Caco-2 (cell line): ENCODE results near the gene HGFAC. TPM values are rescaled to one million over a fixed set of nuclear protein-coding genes. Genes with fewer than 3 reads are reported as not detected.

Source experiments
- BruUV-seq: library from RNA; stranded (reverse); fragments of 400-500 nt; replicated peaks from 2 replicates; lab custom pipeline; 2021; lab: Mats Ljungman, UMichigan
- CTCF ChIA-PET: fragments of 300-600 bp; sonication (Branson Sonifier 250); formaldehyde crosslinking; loops from one replicate; lab custom pipeline; 2022; ENCODE audit warnings: antibody characterized with exemption; lab: Charles Lee
- POLR2A ChIA-PET: fragments of 300-600 bp; sonication (Branson Sonifier 250); formaldehyde crosslinking; loops from one replicate; lab custom pipeline; 2022; ENCODE audit warnings: antibody characterized with exemption; lab: Charles Lee
- DNase-seq, 2 experiments: peaks; one replicate each; pipeline versions ENCODE4 v3.0.0 to v3.0.0-alpha.2; 2020 to 2022
- H3K27me3 ChIP-seq: replicated peaks from 2 replicates; pipeline ENCODE4 v1.6.0; 2011; ENCODE audit warnings: low read length; ENCODE audit not compliant: control insufficient read depth, insufficient read depth
- H3K36me3 ChIP-seq: 2 replicates; pipeline ENCODE4 v1.5.1; 2011; ENCODE audit warnings: low read length; ENCODE audit not compliant: control insufficient read depth, insufficient read depth
- H3K4me1 ChIP-seq: fragments of 250-450 bp; sonication (Bioruptor Pico); 2 replicates; pipeline ENCODE4 v1.5.1; 2020; ENCODE audit warnings: mild to moderate bottlenecking
- H3K4me3 ChIP-seq: 2 replicates; pipeline ENCODE4 v1.5.1; 2011; ENCODE audit warnings: low read depth, mild to moderate bottlenecking, control low read depth, low read length
- H3K9me3 ChIP-seq: fragments of 250-450 bp; sonication (Bioruptor Pico); 2 replicates; pipeline ENCODE4 v1.5.1; 2020; ENCODE audit warnings: mild to moderate bottlenecking, moderate library complexity
- H3K27ac Mint-ChIP-seq: one replicate; pipeline ENCODE4 v1.8.0; 2022; ENCODE audit warnings: mixed read lengths; ENCODE audit not compliant: unreplicated experiment
- H3K27me3 Mint-ChIP-seq: one replicate; pipeline ENCODE4 v1.8.0; 2022; ENCODE audit warnings: mixed read lengths; ENCODE audit not compliant: insufficient read depth, unreplicated experiment
- H3K36me3 Mint-ChIP-seq: one replicate; pipeline ENCODE4 v1.8.0; 2022; ENCODE audit warnings: mild to moderate bottlenecking, mixed read lengths; ENCODE audit not compliant: insufficient read depth, unreplicated experiment
- H3K4me1 Mint-ChIP-seq: one replicate; pipeline ENCODE4 v1.8.0; 2022; ENCODE audit warnings: low read depth, mixed read lengths; ENCODE audit not compliant: unreplicated experiment
- H3K4me3 Mint-ChIP-seq: one replicate; pipeline ENCODE4 v1.8.0; 2022; ENCODE audit warnings: mild to moderate bottlenecking, moderate library complexity, mixed read lengths; ENCODE audit not compliant: unreplicated experiment
- H3K9me3 Mint-ChIP-seq: one replicate; pipeline ENCODE4 v1.8.0; 2022; ENCODE audit warnings: mixed read lengths; ENCODE audit not compliant: unreplicated experiment
- intact Hi-C: fragments of 100-400 bp; cut with micrococcal nuclease; formaldehyde crosslinking; loops from one replicate; pipeline ENCODE4 v1.10.0; 2022; ENCODE audit not compliant: unreplicated experiment
- total RNA-seq: library from RNA; stranded (reverse); gene quantifications from 2 replicates; pipeline ENCODE4 v1.2.3, GENCODE V29; 2022
- TF ChIP-seq, protein P1 (sequence below), 2 experiments: fragments of 200-600 bp in 1 of 2; IDR thresholded peaks; 1 replicate in 1 of 2; 2 replicates in 1 of 2; pipeline versions ENCODE4 v1.5.1 to v1.8.0; 2011 to 2022; ENCODE audit warnings: antibody characterized with exemption in 1 of 2, control low read depth in 1 of 2, inconsistent platforms in 1 of 2, low read depth in 1 of 2, low read length in 1 of 2, mild to moderate bottlenecking in 1 of 2, moderate library complexity in 1 of 2; ENCODE audit not compliant: insufficient read depth in 1 of 2, severe bottlenecking in 1 of 2, unreplicated experiment in 1 of 2

HGFAC gene
- total RNA-seq, 1 experiment from 2014 or later = 0.48 TPM

DNA sequence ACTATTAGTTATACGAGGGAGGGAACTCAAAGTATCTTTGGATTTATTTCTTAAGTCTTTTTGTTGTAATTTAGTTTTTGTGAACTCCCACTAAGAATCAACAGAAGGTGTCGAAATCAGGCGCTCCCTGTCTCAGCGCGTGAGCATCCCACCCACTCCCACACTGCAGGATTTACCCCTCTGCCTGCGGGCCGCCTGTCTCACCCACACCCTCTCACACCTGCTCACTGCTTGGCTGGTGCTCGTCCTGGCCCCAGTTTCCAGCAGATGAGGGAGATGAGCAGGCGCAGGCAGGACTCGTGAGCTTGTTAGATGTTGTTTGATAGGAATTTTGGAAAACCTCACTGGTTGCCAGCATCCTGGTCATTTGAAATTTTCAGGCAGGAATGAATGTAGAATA, 20.8 kb upstream of the HGFAC start:
- BruUV-seq = no TSS peak

DNA sequence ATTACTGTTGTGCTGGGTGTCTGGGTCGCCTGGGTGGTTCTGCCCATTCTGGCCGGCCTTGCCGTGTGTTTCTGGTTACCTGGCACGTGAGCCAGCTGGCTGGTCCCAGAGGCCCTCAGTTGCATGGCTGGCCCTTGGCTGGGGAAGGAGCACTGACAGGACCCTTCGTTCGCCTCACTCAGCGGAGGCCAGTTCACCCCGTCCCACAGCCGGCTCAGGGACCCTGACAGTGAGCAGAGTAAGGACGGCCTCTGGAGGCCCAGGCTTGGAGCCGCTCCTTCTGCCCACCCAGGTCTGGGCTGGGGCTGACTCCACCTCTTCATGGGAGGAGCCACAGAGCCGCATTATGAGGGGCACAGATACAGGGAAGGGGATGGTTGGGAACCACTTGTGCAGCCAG, 20.3 kb upstream of the HGFAC start:
- no peaks in the 10 kb centered on the region for H3K4me1 ChIP-seq
- H3K4me3 ChIP-seq = no peak overlapping the region
- H3K27me3 ChIP-seq = no peaks in the 10 kb centered on the region
- Mint-ChIP-seq H3K4me1 (no peaks in the 10 kb centered on the region), H3K36me3 (peaks cover 5% of the 10 kb centered on the region), H3K27me3 (no peaks in the 10 kb centered on the region), H3K4me3 (no peak overlapping the region), H3K27ac (no peak overlapping the region), H3K9me3 (no peaks in the 10 kb centered on the region)
- BruUV-seq = no TSS peak
- H3K9me3 ChIP-seq = no peaks in the 10 kb centered on the region
- TF ChIP-seq, protein P1, sequence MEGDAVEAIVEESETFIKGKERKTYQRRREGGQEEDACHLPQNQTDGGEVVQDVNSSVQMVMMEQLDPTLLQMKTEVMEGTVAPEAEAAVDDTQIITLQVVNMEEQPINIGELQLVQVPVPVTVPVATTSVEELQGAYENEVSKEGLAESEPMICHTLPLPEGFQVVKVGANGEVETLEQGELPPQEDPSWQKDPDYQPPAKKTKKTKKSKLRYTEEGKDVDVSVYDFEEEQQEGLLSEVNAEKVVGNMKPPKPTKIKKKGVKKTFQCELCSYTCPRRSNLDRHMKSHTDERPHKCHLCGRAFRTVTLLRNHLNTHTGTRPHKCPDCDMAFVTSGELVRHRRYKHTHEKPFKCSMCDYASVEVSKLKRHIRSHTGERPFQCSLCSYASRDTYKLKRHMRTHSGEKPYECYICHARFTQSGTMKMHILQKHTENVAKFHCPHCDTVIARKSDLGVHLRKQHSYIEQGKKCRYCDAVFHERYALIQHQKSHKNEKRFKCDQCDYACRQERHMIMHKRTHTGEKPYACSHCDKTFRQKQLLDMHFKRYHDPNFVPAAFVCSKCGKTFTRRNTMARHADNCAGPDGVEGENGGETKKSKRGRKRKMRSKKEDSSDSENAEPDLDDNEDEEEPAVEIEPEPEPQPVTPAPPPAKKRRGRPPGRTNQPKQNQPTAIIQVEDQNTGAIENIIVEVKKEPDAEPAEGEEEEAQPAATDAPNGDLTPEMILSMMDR (IDR thresholded peaks at IDR 0.05; ENCODE audit: insufficient read depth in 1 of 2, low read depth in 1 of 2, low read length in 1 of 2, severe bottlenecking in 1 of 2, unreplicated experiment in 1 of 2) = no peak
- POLR2A ChIA-PET = no interaction called here
- CTCF ChIA-PET = no interaction called here
- DNase-seq = no peak
- no peaks in the 10 kb centered on the region for H3K36me3 ChIP-seq
- intact Hi-C loops = no loop called here

More for the DNA sequence above, 20.8 kb upstream of the HGFAC start:
- intact Hi-C loops = no loop called here
- Histone ChIP-seq H3K9me3 (no peaks in the 10 kb centered on the region), H3K27me3 (no peaks in the 10 kb centered on the region), H3K4me3 (no peak overlapping the region), H3K36me3 (no peaks in the 10 kb centered on the region), H3K4me1 (no peaks in the 10 kb centered on the region)
- ChIA-PET POLR2A (no interaction called here), CTCF (no interaction called here)
- H3K27ac Mint-ChIP-seq = no peak overlapping the region
- DNase-seq = no peak
- no peaks in the 10 kb centered on the region for H3K27me3 Mint-ChIP-seq
- H3K4me1 Mint-ChIP-seq = no peaks in the 10 kb centered on the region
- H3K4me3 Mint-ChIP-seq = no peak overlapping the region
- no peaks in the 10 kb centered on the region for H3K9me3 Mint-ChIP-seq
- H3K36me3 Mint-ChIP-seq = peaks cover 5% of the 10 kb centered on the region
- TF ChIP-seq, protein P1 (IDR thresholded peaks at IDR 0.05; ENCODE audit: insufficient read depth in 1 of 2, low read depth in 1 of 2, low read length in 1 of 2, severe bottlenecking in 1 of 2, unreplicated experiment in 1 of 2) = no peak

DNA sequence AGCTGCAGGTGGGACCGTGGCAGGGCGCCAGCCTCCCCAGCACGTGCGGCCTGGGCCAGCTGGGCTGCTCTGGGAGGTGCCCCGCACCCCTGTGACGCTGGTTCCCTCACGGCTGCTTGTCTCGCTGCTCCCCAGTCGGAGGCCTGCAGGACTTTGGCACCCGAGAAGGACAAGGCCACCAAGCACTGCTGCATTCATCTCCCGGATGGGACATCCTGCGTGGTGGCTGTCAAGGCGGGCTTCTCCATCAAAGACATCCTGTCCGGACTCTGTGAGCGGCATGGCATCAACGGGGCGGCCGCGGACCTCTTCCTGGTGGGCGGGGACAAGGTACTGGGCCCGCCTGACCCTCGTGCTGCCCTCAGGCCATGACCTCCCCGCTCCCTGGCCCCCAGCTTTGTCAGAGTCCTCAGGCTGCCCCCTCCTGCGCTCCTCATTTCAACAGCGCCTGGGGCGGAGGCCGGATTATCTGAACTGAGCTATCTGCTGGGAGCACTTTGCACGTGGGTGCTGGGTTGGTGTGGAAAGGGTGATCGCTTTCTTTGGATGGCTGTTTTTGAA, 19.4 kb upstream of the HGFAC start:
- intact Hi-C loops = no loop called here
- ChIA-PET POLR2A (no interaction called here), CTCF (no interaction called here)
- no peak for DNase-seq
- Histone ChIP-seq H3K4me1 (no peaks in the 10 kb centered on the region), H3K4me3 (no peak overlapping the region), H3K36me3 (no peaks in the 10 kb centered on the region), H3K9me3 (no peaks in the 10 kb centered on the region), H3K27me3 (no peaks in the 10 kb centered on the region)
- Mint-ChIP-seq H3K4me3 (no peak overlapping the region), H3K27me3 (no peaks in the 10 kb centered on the region), H3K4me1 (no peaks in the 10 kb centered on the region), H3K36me3 (peaks cover 5% of the 10 kb centered on the region), H3K27ac (no peak overlapping the region), H3K9me3 (no peaks in the 10 kb centered on the region)
- TF ChIP-seq, protein P1 (IDR thresholded peaks at IDR 0.05; ENCODE audit: insufficient read depth in 1 of 2, low read depth in 1 of 2, low read length in 1 of 2, severe bottlenecking in 1 of 2, unreplicated experiment in 1 of 2) = no peak
- no TSS peak for BruUV-seq
